HG02943 (cell line): Measurements from ENCODE around the gene CWF19L2.
"Not testable (repeated sequence)": the region's sequence is repeated elsewhere in the genome, so short reads cannot be mapped to it uniquely, and the experiment has no call there.

Source experiments
- ATAC-seq: cut with Tn5 transposase; IDR thresholded peaks from one replicate; pipeline ENCODE4 v1.9.1; 2021; ENCODE audit warnings: mild to moderate bottlenecking, low read depth, moderate library complexity; ENCODE audit not compliant: unreplicated experiment

CWF19L2 gene

GRCh38 chr11:107457558-107458271 lies at the start of gene CWF19L2:
CWF19L2 (minus strand) TSS chr11:107457825; CDS start chr11:107457816, 9 bp downstream.
- ATAC-seq, result peak; percentile 94

DNA sequence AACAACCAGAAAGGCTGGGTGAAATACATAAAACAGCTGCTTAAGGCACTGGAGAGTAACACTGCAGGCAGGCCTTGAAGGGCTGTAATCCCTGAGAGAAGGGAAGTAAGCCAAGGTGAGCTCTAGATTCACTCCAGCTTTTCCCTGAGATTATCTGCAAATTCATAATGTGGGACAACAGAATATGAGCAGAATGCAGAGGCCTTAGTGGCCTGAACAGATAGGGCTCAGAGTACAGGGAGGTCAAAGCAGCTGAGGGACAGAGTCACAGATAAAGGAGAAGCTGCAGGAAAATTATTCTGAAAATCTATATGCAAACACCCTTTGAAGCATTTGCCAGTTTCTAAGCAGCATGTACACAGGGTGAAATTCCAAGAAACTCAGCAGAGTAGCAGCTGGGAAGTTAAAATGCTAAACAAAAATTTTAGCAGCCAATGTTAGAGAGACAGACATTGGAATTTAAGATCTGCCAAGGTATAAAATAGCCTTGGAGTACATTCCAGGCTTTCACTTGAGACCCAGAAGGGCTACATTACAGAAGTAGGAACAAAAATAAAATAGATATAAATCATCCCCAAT lies 48.1 kb upstream of the CWF19L2 start:
- no peak for ATAC-seq

GRCh38 chr11:107504981-107505380 lies 47.4 kb upstream of the CWF19L2 start:
- no peak for ATAC-seq

DNA sequence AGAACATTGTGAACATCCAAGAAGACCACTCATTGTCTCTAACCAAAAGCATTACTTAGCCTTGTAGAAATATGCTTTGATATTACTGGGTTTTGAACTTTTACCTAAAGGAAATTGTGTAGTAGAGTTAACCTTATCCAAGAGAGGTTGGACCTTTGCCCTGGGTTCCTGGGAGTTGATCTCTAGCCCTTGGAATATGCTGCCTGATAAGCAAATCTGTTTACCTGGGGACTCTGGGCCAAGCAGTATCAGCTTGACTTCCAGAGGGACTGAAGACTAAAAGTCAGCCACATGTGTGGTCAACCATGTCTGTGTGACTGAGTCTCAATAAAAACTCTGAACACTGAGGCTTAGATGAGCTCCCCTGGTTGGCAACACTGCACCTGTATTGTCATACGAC lies 44.1 kb upstream of the CWF19L2 start:
- no peak for ATAC-seq

DNA sequence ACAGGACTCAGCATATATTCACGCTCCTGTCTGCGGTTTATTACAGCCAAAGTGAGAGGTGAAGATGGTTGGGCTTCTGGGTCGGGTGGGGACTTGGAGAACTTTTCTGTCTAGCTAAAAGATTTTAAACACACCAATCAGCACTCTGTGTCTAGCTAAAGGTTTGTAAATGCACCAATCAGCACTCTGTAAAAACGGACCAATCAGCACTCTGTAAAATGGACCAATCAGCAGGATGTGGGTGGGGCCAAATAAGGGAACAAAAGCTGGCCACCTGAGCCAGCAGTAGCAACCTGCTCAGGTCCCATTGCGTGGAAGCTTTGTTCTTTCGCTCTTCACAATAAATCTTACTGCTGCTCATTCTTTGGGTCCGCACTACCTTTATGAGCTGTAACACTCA lies 39.7 kb upstream of the CWF19L2 start:
- ATAC-seq, result not testable (repeated sequence)

DNA sequence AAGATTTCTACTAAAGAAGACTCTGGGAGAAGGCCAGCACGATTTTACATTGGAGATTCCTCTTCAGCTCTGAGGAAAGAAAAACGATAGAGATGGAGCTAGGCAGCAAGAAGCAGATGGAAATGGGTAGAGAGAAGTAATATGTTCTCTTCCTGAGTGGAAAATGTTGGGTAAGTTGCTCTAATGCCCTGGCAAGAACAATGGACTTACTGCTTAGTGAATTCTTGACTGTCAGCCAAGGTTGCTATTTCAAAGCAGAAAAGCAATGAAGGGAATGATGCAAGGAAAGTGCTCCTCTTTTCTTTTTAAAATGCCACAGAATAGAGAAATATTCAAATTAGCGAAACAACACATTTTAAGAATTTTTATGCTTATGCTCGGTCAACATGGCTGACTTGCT lies 38.4 kb upstream of the CWF19L2 start:
- ATAC-seq, result no peak

- no peak for ATAC-seq
These were observed 36.4 kb upstream of the CWF19L2 start for GRCh38 chr11:107494055-107494454.

- no peak for ATAC-seq
These were observed 35.5 kb upstream of the CWF19L2 start for GRCh38 chr11:107493117-107493516.

- no peak for ATAC-seq
These were observed 33.2 kb upstream of the CWF19L2 start for GRCh38 chr11:107490836-107491235.

DNA sequence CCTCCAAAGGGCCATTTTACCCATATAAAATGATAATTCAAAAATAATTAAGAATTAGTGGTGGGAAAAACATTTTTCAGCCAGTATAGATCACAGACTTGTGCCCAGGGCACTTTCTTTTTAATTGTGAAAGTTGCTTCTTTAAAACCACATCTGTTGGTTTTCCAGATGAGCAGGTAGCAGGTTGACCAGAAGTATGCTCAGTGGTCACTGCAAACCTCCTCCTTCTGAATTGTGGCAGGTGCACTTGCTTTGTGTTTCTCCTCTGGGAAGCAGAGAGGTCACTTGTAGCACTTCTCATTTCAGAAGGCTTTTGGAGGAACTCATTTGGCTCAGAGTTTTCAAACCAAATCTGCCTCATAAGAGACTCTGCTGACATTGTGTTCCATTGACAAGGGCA lies 24.6 kb upstream of the CWF19L2 start:
- ATAC-seq, result no peak

DNA sequence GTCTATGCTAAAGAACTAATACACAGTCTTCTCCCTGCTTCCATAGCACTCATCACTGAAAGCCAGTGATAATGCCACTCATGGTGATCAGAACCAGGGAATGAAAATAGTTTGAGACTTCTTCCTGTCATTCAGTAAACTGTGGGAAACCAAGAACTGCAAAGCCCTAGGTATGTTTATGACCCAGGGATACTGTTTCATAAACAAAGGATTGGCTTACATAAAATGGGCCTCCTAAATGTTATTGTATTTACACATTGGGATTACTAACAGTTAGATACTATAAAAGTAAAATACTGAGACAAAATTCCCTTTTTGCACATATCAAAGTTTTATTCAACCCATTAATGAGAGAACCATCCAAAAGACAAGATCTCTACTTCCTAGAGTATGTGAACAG lies 21.3 kb upstream of the CWF19L2 start:
- no peak for ATAC-seq

DNA sequence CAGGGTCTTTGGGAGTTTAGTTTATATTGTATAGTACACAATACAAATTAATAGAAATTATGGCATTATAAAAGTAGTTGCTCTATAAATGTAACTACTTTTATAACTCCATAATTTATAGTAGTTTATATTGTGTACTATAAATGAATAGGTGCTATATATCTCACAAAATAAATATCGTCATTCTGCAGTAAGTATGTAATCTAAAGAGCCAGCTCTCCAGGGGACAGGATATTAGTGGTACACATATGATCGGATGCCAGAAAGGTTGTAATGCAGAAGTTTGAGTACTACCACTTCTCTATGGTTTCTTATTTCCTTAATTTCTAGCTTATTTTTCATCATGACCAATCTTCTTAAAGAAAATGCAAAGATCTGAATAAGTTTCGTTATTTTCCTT lies 20.2 kb upstream of the CWF19L2 start:
- no peak for ATAC-seq

DNA sequence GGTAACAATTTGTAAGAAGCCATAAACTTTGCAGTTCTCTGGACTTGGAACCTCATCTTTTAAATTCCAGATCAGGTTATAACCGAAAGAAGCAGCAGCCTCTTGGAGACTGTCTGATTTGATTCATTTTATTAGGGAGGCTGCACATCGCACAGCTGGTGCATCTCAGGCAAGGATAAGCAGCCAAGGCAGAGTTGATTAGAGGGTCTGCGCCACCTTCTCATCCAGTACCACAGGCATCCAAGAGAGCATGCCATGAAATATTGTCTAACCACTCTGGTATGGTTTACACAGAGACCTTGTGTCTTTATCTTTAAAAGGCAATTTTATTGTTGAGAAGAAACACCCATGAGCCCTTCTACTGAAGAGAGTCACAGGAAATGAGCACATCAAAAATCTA lies 16.2 kb upstream of the CWF19L2 start:
- ATAC-seq, result no peak

DNA sequence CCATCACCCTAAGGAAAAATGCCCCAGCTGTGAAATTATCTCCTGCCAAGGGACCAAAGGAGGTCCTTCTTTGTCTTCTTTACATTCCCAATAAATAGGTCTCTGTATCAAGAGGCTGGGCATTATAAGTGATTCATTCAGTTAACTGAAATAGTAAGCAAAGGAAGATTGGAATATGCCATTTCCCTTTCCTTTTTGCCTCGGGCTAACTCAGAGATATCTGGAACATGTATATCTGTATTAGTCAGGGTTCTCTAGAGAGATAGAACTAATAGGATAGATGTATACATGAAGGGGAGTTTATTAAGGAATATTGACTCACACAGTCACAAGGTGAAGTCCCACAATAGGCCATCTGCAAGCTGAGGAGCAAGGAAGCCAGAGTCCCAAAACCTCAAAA lies 15.3 kb upstream of the CWF19L2 start:
- ATAC-seq, result no peak

DNA sequence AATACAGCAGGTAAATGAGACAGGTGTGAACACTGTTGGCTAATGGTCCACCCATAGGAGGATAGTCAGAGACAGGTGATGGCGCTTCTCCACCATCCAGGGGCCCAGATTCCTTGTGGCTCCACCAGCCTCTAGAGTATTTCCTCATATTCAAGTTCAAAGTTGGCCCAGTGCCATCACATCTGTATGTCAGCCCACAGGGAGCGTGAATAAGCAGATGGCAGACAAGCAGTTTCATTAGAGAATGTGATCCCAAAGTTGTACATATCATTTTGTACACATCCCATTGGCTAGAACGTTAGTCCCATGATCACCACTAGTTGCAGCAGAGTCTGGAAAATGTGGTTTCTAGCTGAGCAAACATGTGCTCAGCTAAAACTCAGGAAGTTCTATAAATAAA lies 11.0 kb upstream of the CWF19L2 start:
- no peak for ATAC-seq

DNA sequence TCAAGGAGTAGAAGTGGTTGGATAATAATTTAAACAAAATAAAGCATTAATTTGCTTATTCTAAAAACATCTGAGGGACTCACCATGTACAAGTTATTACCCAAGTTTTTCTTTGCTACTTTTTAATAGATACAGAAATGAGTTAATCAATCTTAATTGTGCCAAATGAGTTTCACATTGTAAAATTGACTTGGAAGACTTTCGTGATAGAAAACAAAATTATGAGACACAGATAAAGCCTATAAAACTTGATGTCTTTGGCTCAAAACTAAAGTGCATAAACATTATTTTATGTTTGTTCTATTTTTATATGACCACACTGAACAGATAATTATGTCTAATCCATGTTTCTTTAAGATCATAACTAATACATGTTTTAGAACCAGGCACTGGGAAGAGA lies 10.1 kb upstream of the CWF19L2 start:
- ATAC-seq, result no peak

DNA sequence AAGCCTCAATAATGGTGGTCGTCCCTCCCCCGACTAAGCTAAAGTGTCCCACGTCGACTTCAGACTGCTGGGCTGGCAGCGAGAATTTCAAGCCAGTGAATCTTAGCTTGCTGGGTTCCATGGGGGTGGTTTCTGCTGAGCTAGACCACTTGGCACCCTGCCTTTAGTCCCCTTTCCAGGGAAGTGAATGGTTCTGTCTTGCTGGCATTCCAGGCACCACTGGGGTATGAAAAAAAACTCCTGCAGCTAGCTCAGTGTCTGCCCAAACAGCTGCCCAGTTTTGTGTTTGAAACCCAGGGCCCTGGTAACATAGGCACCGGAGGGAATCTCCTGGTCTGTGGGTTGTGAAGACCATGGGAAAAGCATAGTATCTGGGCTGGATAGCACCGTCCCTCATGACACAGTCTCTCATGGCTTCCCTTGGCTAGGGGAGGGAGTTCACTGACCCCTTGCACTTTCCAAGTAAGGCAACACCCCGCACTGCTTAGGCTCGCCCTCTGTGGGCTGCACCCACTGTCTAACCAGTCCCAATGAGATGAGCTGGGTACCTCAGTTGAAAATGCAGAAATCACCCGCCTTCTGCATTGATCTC lies 8.7 kb upstream of the CWF19L2 start:
- ATAC-seq, result not testable (repeated sequence)

DNA sequence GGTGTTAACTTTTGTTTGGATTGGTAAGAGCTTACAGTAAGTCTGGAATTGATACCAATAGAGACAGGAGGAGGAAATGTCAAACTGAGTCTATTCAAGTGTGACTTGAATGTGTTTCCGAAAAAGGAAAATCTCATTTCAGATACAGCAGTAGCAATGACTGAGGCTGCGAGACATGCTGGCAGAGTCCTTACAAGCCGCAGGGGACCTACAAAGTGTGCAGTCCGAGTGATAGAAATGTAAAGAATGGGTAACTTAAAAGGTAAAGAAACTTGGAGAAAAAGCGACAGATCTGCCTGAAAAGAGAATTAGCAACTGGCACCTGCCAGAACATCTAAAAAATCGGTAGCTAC lies 444 bp downstream of the CWF19L2 start:
- ATAC-seq, result peak; percentile 43

DNA sequence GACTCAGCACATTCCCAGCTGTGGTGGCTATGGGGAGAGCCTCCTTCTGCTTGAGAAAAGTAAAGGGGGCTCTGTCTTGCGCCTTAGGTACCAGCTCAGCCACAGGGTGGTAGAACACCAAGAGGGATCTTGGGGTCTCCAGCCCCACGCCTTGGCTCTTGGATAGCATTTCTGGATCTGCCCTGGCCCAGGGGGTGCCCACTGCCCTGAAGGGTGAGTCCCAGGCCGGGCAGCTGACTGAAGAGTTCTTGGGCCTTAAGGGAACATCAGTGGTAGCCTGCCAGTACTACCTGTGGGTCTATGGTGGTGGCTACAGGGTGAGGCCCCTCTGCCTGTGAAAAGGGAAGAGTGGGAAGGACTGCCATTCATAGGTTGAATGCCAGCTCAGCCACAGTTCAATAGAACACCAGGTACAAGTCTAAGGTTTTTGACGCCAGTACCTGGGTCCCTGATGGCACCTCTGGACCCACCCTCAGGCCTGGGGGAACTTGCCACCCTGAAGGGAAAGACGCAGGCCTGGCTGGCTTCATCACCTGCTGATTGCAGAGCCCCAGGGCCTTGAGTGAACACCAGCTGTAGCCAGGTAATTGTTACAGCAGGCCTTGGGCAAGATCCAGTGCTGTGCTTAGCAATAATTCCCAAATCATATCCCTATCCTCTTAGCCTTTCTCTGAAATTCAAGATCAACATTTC lies 3.9 kb downstream of the CWF19L2 start:
- no peak for ATAC-seq

DNA sequence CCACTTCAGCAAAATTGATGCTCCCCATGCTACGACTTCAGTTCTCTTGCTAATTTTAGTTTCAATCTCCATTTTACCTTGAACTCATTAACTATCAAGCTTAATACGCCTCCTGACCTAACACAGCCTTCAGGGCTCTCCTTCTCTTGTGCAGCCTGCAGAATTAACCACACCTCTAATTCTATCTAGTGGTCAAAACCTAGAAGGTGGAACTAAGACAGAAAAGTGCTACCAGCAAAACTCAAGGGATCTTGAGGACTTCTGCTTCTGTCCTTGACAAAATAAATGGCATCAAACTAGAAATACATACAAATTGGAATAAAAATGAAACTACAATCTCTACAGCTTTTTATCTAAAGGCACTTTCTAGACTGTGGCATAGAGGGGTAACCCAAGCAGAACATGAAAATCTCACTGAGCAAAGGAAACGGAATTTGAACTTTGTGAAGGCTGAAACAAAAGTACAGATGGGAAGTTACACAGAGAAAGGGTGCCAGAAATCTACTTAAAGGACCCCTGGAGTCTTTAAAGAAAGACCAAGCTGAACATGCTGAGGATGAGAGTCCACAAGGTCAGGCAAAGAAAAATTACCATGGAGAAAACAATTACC lies 10.7 kb downstream of the CWF19L2 start:
- ATAC-seq, result no peak

DNA sequence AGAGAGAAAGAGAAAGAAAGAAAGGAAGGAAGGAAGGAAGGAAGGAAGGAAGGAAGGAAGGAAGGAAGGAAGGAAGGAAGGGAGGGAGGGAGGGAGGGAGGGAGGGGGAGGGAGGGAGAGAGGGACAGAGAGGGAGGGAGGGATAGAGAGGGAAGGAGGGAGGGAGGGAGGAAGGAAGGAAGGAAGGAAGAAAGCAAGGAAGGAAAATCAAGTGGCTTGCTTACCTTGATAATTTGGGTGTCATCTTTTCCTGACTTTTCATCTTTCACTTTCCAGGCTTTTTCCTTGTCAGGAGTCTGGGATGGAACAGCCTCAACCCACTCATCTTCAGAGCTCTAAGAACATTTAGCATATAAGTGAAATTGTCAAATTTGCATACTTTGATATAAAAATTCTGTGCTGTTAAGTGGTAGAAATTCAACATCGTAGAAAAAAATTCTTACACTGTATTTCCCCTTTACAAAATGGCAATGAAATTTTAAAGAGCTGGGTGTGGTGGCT lies 14.9 kb downstream of the CWF19L2 start:
- no peak for ATAC-seq
